ENCODE results near the gene MUSK. TPM values are rescaled to one million over a fixed set of nuclear protein-coding genes. Genes with fewer than 3 reads are reported as not detected.

Gene MUSK
- total RNA-seq, 3 donors from 2014 or later = 0.32 TPM; not detected in 2

DNA sequence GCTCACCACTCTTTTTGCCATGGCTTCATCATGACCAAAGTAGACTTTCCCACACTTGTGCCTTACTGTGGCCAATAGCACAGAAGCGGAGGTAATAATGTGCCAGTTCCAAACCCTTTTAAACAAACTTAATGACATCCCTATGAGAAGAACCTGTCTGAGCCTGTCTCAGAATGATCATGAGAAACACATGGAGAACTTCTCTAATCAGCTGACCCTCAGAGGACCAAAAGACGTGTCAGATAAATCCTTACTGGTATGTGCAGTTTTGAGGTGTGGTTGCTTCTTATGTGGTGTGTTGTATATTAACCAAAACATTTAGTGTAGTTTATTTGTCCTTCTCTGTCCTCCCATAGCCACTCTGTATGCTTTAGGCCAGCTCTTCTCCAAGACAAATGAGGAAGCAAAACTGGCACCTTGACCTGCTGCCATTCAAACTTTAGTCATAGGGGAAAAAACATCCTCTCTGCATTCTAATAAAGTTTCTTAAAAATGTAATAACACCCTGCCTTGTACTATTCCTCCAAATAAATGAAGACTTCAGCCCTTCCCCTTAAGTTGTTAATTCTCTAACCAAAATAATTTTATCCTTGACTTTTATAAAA is 168.9 kb downstream of the MUSK start:
- no peak for DNase-seq (ENCODE audit: low spot score in 2 of 2)
- Histone ChIP-seq H3K27ac (no peak overlapping the region), H3K9me3 (no peaks in the 10 kb centered on the region), H3K36me3 (no peaks in the 10 kb centered on the region), H3K4me3 (no peak overlapping the region), H3K4me1 (no peaks in the 10 kb centered on the region), H3K27me3 (no peaks in the 10 kb centered on the region)
- intact Hi-C loops (cut with DNase I; ENCODE audit: low total_unique reads) = no loop called here
- TF ChIP-seq, protein P1, sequence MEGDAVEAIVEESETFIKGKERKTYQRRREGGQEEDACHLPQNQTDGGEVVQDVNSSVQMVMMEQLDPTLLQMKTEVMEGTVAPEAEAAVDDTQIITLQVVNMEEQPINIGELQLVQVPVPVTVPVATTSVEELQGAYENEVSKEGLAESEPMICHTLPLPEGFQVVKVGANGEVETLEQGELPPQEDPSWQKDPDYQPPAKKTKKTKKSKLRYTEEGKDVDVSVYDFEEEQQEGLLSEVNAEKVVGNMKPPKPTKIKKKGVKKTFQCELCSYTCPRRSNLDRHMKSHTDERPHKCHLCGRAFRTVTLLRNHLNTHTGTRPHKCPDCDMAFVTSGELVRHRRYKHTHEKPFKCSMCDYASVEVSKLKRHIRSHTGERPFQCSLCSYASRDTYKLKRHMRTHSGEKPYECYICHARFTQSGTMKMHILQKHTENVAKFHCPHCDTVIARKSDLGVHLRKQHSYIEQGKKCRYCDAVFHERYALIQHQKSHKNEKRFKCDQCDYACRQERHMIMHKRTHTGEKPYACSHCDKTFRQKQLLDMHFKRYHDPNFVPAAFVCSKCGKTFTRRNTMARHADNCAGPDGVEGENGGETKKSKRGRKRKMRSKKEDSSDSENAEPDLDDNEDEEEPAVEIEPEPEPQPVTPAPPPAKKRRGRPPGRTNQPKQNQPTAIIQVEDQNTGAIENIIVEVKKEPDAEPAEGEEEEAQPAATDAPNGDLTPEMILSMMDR (IDR thresholded peaks at IDR 0.05) = no peak
- no peak for TF ChIP-seq POLR2A (IDR thresholded peaks at IDR 0.05)
- TF ChIP-seq POLR2AphosphoS5 (IDR thresholded peaks at IDR 0.05) = no peak

DNA sequence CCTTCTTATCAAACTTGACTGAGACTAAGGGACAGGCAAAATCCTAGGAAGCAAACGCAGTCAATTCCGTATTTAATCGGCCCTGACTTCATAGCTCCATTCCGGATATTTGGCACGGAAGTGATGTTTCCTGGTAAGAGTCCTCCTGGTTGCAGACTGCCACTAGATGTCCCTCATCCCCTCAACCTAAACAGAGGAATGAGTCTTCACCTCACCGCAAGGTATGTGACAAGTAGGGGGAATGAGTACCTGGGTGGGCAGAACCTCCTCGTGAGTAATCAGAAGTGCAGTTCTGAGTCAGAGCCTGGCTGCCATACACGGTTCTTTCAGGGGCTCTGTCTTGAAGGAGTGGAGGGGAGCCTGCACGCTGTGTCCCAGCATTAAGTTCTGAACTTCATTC is 173.6 kb downstream of the MUSK start:
- Histone ChIP-seq H3K27me3 (no peaks in the 10 kb centered on the region), H3K9me3 (no peaks in the 10 kb centered on the region), H3K4me1 (no peaks in the 10 kb centered on the region), H3K36me3 (no peaks in the 10 kb centered on the region), H3K27ac (no peak overlapping the region), H3K4me3 (no peak overlapping the region)
- intact Hi-C loops (cut with DNase I; ENCODE audit: low total_unique reads) = no loop called here
- TF ChIP-seq POLR2A (IDR thresholded peaks at IDR 0.05) (no peak), POLR2AphosphoS5 (IDR thresholded peaks at IDR 0.05) (no peak)
- TF ChIP-seq, protein P1 (IDR thresholded peaks at IDR 0.05) = no peak
- DNase-seq (ENCODE audit: low spot score in 2 of 2) = no peak

DNA sequence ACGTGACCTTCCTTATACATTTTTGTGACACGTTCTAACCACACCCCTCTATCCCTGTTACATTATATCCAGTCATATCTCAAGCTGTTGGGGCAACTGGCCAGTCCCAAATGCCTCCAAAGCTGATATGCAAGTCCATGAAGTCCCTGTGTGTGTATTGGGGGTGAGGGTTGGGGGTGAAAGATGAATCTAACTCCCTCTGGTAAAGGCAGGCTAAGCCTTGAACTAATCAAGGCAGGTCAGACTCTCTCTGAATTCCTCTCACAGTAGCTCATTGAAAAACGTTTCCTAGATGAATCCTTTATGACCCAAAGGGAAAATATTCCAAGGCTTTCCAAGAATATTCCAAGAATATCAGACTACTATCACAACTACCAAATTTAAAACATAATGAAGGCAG is 174.4 kb downstream of the MUSK start:
- intact Hi-C loops (cut with DNase I; ENCODE audit: low total_unique reads) = no loop called here
- no peaks in the 10 kb centered on the region for H3K27me3 ChIP-seq
- H3K4me1 ChIP-seq = no peaks in the 10 kb centered on the region
- no peaks in the 10 kb centered on the region for H3K9me3 ChIP-seq
- no peak overlapping the region for H3K27ac ChIP-seq
- DNase-seq (ENCODE audit: low spot score in 2 of 2) = no peak
- H3K4me3 ChIP-seq = no peak overlapping the region
- TF ChIP-seq POLR2A (IDR thresholded peaks at IDR 0.05) = no peak
- no peak for TF ChIP-seq POLR2AphosphoS5 (IDR thresholded peaks at IDR 0.05)
- TF ChIP-seq, protein P1 (IDR thresholded peaks at IDR 0.05) = no peak
- H3K36me3 ChIP-seq = no peaks in the 10 kb centered on the region

DNA sequence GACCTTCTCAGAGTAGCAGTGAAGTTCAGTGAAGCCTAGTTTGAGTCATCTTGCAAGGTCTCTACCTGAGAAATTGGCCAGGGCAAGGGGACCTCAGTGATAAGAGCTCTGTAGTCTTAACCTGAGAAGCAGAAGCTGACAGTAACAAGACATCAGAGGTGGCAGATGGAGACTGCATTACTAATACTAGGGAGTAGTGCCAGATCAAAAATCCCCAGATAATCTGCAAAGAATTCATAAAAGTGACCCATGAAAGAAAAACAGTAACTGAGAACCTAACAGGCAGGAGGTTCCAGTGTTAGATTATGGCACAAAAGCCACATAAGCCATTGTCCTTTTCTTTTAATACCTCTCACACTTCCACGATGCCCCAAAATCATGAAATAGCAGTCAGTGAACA is 175.5 kb downstream of the MUSK start:
- H3K27ac ChIP-seq = no peak overlapping the region
- H3K4me1 ChIP-seq = no peaks in the 10 kb centered on the region
- no peak for DNase-seq (ENCODE audit: low spot score in 2 of 2)
- intact Hi-C loops (cut with DNase I; ENCODE audit: low total_unique reads) = no loop called here
- no peak overlapping the region for H3K4me3 ChIP-seq
- H3K36me3 ChIP-seq = no peaks in the 10 kb centered on the region
- no peak for TF ChIP-seq POLR2AphosphoS5 (IDR thresholded peaks at IDR 0.05)
- TF ChIP-seq, protein P1 (IDR thresholded peaks at IDR 0.05) = no peak
- TF ChIP-seq POLR2A (IDR thresholded peaks at IDR 0.05) = no peak
- no peaks in the 10 kb centered on the region for H3K9me3 ChIP-seq
- H3K27me3 ChIP-seq = no peaks in the 10 kb centered on the region

DNA sequence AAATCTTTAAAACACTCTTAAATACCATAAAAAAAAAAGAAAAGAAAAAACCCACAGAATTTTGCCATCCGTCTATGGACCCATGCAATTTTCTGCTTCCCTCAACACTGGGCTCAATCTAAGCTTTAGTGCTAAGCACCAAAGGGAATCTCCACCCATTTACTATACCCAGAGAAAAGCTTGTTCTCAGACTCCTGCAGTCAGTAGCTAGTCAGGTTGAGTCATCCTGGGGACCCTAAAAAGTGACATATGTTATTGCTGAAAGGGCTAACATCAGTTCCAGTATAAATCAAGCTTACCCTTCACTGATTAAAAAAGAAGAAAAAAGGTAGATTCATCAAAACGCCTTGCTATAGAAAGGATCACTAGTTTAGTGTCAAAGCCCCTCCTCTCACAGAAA is 177.6 kb downstream of the MUSK start:
- Histone ChIP-seq H3K4me1 (no peaks in the 10 kb centered on the region), H3K9me3 (no peaks in the 10 kb centered on the region), H3K4me3 (no peak overlapping the region), H3K27ac (no peak overlapping the region), H3K36me3 (no peaks in the 10 kb centered on the region), H3K27me3 (no peaks in the 10 kb centered on the region)
- no peak for DNase-seq (ENCODE audit: low spot score in 2 of 2)
- TF ChIP-seq POLR2AphosphoS5 (IDR thresholded peaks at IDR 0.05) = no peak
- TF ChIP-seq POLR2A (IDR thresholded peaks at IDR 0.05) = no peak
- TF ChIP-seq, protein P1 (IDR thresholded peaks at IDR 0.05) = no peak
- intact Hi-C loops (cut with DNase I; ENCODE audit: low total_unique reads) = no loop called here
